Endothelial cell (in vitro differentiated cells): ENCODE measurements around the gene RPUSD1. TPM values are rescaled to one million over a fixed set of nuclear protein-coding genes. Genes with fewer than 3 reads are reported as not detected.

Source experiments
- DNase-seq: peaks from one replicate; pipeline ENCODE4 v3.0.0; 2021; ENCODE audit warnings: low spot score
- H3K27ac Mint-ChIP-seq: one replicate; pipeline ENCODE4 v1.8.0; 2021; ENCODE audit warnings: mixed read lengths, inconsistent platforms; ENCODE audit not compliant: unreplicated experiment
- H3K27me3 Mint-ChIP-seq: one replicate; pipeline ENCODE4 v1.8.0; 2021; ENCODE audit warnings: mild to moderate bottlenecking, moderate library complexity, mixed read lengths, inconsistent platforms; ENCODE audit not compliant: unreplicated experiment
- H3K36me3 Mint-ChIP-seq: one replicate; pipeline ENCODE4 v1.8.0; 2021; ENCODE audit warnings: mild to moderate bottlenecking, low read depth, mixed read lengths, inconsistent platforms; ENCODE audit not compliant: unreplicated experiment
- H3K4me1 Mint-ChIP-seq: one replicate; pipeline ENCODE4 v1.8.0; 2021; ENCODE audit warnings: mild to moderate bottlenecking, mixed read lengths, inconsistent platforms; ENCODE audit not compliant: unreplicated experiment
- H3K4me3 Mint-ChIP-seq: one replicate; pipeline ENCODE4 v1.8.0; 2021; ENCODE audit warnings: mild to moderate bottlenecking, mixed read lengths, inconsistent platforms; ENCODE audit not compliant: unreplicated experiment
- H3K9me3 Mint-ChIP-seq: one replicate; pipeline ENCODE4 v1.8.0; 2021; ENCODE audit warnings: mixed read lengths, inconsistent platforms; ENCODE audit not compliant: unreplicated experiment
- total RNA-seq: library from RNA; stranded (reverse); fragmentation: NEBNext Ultra II Directional; extraction: Animal tissue kit (Norgen Biotek cat#: 25700); gene quantifications from one replicate; pipeline ENCODE4 v1.2.1, GENCODE V29; 2021; ENCODE audit not compliant: unreplicated experiment
- TF ChIP-seq, protein P1 (sequence below): fragments of 200-600 bp; sonication (generic); IDR thresholded peaks from one replicate; pipeline ENCODE4 v1.5.0; 2021; ENCODE audit warnings: antibody characterized with exemption; ENCODE audit not compliant: unreplicated experiment

The RPUSD1 gene
- total RNA-seq, 1 donor from 2014 or later: 27.6 TPM

DNA sequence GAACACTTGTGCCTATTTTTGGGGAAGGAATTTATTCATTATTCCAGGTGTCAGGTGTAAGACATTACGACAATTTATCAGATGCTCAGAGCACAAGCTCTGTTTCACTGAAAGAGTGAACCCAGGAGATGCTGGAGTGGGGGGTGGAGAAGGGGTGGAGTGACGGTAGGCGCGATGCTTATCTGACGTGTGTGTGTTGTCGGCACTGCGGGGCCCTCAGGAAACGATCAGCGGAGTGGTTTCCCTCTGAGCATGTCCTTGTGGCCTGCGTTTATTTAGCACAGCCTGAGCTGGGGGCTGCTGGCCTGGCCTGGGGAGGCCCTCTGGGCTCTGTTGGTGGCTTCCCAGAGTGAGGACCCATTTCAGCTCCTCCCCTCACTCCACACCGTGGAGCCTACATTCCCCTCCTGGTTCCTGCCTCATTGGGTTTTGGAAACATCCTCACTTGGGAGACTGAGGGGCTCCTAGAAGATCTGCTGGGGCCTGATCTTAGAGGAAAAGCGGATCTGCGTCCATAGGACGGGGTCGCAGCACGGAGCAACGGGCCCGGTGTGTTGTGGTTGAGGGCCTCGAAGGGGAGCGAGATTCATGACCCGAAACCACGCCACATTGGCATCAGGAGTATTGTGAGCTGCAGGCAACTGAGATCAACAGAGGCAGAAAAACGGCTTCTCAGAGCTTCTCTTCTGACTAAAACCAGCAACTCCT lies 31.3 kb upstream of the RPUSD1 start:
- Mint-ChIP-seq H3K27ac (no peak overlapping the region), H3K36me3 (no peaks in the 10 kb centered on the region), H3K27me3 (no peaks in the 10 kb centered on the region), H3K4me1 (no peaks in the 10 kb centered on the region), H3K4me3 (no peak overlapping the region), H3K9me3 (no peaks in the 10 kb centered on the region)
- TF ChIP-seq, protein P1, sequence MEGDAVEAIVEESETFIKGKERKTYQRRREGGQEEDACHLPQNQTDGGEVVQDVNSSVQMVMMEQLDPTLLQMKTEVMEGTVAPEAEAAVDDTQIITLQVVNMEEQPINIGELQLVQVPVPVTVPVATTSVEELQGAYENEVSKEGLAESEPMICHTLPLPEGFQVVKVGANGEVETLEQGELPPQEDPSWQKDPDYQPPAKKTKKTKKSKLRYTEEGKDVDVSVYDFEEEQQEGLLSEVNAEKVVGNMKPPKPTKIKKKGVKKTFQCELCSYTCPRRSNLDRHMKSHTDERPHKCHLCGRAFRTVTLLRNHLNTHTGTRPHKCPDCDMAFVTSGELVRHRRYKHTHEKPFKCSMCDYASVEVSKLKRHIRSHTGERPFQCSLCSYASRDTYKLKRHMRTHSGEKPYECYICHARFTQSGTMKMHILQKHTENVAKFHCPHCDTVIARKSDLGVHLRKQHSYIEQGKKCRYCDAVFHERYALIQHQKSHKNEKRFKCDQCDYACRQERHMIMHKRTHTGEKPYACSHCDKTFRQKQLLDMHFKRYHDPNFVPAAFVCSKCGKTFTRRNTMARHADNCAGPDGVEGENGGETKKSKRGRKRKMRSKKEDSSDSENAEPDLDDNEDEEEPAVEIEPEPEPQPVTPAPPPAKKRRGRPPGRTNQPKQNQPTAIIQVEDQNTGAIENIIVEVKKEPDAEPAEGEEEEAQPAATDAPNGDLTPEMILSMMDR: no peak
- no peak for DNase-seq

DNA sequence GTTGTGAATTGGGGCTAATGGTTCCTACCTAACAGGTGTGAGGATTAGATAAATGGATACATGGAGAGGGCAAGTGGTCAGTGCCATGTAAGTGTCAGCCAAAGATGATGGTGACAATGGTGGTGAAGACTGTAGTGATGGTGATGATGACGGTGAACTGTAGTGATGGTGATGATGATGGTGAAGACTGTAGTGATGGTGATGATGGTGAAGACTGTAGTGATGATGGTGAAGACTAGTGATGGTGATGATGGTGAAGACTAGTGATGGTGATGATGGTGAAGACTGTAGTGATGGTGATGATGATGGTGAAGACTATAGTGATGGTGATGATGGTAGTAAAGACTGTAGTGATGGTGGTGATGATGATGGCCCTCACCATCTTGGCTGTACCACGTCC lies 30.4 kb upstream of the RPUSD1 start:
- H3K27me3 Mint-ChIP-seq: no peaks in the 10 kb centered on the region
- H3K27ac Mint-ChIP-seq: no peak overlapping the region
- H3K4me1 Mint-ChIP-seq: no peaks in the 10 kb centered on the region
- no peak overlapping the region for H3K4me3 Mint-ChIP-seq
- no peaks in the 10 kb centered on the region for H3K36me3 Mint-ChIP-seq
- DNase-seq: no peak
- TF ChIP-seq, protein P1: no peak
- H3K9me3 Mint-ChIP-seq: no peaks in the 10 kb centered on the region

DNA sequence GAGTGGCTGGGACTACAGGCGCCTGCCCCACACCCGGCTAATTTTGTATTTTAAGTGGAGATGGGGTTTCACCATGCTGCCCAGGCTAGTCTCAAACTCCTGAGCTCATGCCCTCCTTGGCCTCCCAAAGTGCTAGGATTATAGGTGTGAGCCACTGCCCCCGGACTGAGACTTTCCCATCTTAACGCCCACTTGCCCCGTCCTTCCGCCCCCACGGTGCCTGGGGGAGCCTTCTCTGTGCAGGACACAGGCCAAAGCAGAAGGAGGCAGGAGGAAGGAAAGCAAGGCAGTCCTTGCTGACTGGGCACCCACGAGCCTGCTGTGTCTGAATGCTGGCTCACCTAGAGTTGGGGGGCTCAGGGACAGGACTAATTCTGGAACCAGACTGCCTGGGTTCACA lies 30.0 kb upstream of the RPUSD1 start:
- TF ChIP-seq, protein P1: no peak
- H3K4me1 Mint-ChIP-seq: no peaks in the 10 kb centered on the region
- no peaks in the 10 kb centered on the region for H3K27me3 Mint-ChIP-seq
- H3K4me3 Mint-ChIP-seq: no peak overlapping the region
- no peaks in the 10 kb centered on the region for H3K36me3 Mint-ChIP-seq
- H3K27ac Mint-ChIP-seq: no peak overlapping the region
- no peaks in the 10 kb centered on the region for H3K9me3 Mint-ChIP-seq
- DNase-seq: no peak

- H3K36me3 Mint-ChIP-seq: no peaks in the 10 kb centered on the region
- H3K9me3 Mint-ChIP-seq: no peaks in the 10 kb centered on the region
- H3K27ac Mint-ChIP-seq: no peak overlapping the region
- TF ChIP-seq, protein P1: no peak
- no peak overlapping the region for H3K4me3 Mint-ChIP-seq
- DNase-seq: no peak
- peaks cover 3% of the 10 kb centered on the region for H3K27me3 Mint-ChIP-seq
- no peaks in the 10 kb centered on the region for H3K4me1 Mint-ChIP-seq
These were observed 29.1 kb upstream of the RPUSD1 start for GRCh38 chr16:817001-817906.

DNA sequence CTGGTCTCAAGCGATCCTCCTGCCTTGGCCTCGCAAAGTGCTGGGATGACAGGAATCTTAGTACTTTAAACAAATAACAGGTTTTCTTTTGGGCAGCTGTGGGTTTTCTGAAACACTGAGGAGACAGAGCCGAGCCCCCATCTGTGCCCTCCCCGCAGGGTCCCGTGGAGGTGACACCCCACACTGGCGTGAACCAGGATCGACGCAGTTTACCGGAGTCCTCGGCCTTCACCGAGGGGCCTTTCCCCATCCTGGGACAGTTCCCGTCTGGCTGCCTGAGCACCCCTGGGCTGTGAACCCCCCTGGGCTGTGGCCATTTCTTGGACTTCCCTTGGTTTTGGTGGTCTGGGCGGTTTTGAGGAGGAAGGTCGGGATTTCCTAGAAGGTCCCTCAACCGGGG lies 27.7 kb upstream of the RPUSD1 start:
- DNase-seq: no peak
- Mint-ChIP-seq H3K4me3 (no peak overlapping the region), H3K36me3 (no peaks in the 10 kb centered on the region), H3K4me1 (no peaks in the 10 kb centered on the region), H3K27me3 (peaks cover 3% of the 10 kb centered on the region), H3K9me3 (no peaks in the 10 kb centered on the region), H3K27ac (no peak overlapping the region)
- TF ChIP-seq, protein P1: no peak
